Measurements from ENCODE around the gene IRF2. TPM values are rescaled to one million over a fixed set of nuclear protein-coding genes. Genes with fewer than 3 reads are reported as not detected.
A peak's percentile ranks its signal among the peaks of the same experiment; 100 is the strongest.
"Not testable (repeated sequence)": the region's sequence is repeated elsewhere in the genome, so short reads cannot be mapped to it uniquely, and the experiment has no call there.

IRF2 gene
- total and polyA plus RNA-seq, 4 donors = 16.4 to 65.8 (median 43.1) TPM

- Histone ChIP-seq H3K9me3 (ENCODE audit: control insufficient read depth in 4 of 4, insufficient read depth in 3 of 4, low read length in 3 of 4) (no peaks in the 10 kb centered on the region), H3K27ac (ENCODE audit: low read depth in 1 of 2, low read length in 1 of 2) (peak overlapping the region in 1 of 2 donors; percentile 34), H3K9ac (ENCODE audit: insufficient read depth in 1 of 2, low read length in 2 of 2) (no peak overlapping the region), H3K27me3 (ENCODE audit: control insufficient read depth in 3 of 3, insufficient read depth in 3 of 3, low read length in 2 of 3) (no peaks in the 10 kb centered on the region), H3K4me3 (no peak overlapping the region), H3K36me3 (ENCODE audit: control insufficient read depth in 4 of 4, insufficient read depth in 4 of 4, low read length in 4 of 4) (peaks cover under 1 to 12% (median 9%) of the 10 kb centered on the region in 4 donors), H3K4me1 (ENCODE audit: control insufficient read depth in 5 of 5, insufficient read depth in 5 of 5, low read length in 5 of 5) (peaks cover 14 to 46% (median 38%) of the 10 kb centered on the region in 5 donors)
- DNase-seq (no peak), ATAC-seq (ENCODE audit: insufficient read depth, low FRiP score) (no peak)
- 33 to 40% methylated on average over 8 of the region's 8 CpGs for WGBS, 2 donors
- no peak for TF ChIP-seq CTCF (IDR thresholded peaks at IDR 0.05; ENCODE audit: control extremely low read depth, extremely low read depth)
Observed at GRCh38 chr4:184383497-184384055, 90.8 kb downstream of the IRF2 start.

GRCh38 chr4:184382189-184382846, 92.0 kb downstream of the IRF2 start:
- ATAC-seq (ENCODE audit: insufficient read depth, low FRiP score) = no peak
- H3K4me1 ChIP-seq (ENCODE audit: control insufficient read depth in 5 of 5, insufficient read depth in 5 of 5, low read length in 5 of 5) = peaks cover 14 to 46% (median 38%) of the 10 kb centered on the region in 5 donors
- H3K9me3 ChIP-seq (ENCODE audit: control insufficient read depth in 4 of 4, insufficient read depth in 3 of 4, low read length in 3 of 4) = no peaks in the 10 kb centered on the region
- no peaks in the 10 kb centered on the region for H3K27me3 ChIP-seq (ENCODE audit: control insufficient read depth in 3 of 3, insufficient read depth in 3 of 3, low read length in 2 of 3)
- no peak for DNase-seq
- no peak overlapping the region for H3K9ac ChIP-seq (ENCODE audit: insufficient read depth in 1 of 2, low read length in 2 of 2)
- TF ChIP-seq CTCF (IDR thresholded peaks at IDR 0.05; ENCODE audit: control extremely low read depth, extremely low read depth) = no peak
- H3K36me3 ChIP-seq (ENCODE audit: control insufficient read depth in 4 of 4, insufficient read depth in 4 of 4, low read length in 4 of 4) = peaks cover 2 to 4% (median 3%) of the 10 kb centered on the region in 4 donors
- H3K27ac ChIP-seq (ENCODE audit: low read depth in 1 of 2, low read length in 1 of 2) = no peak overlapping the region
- no peak overlapping the region for H3K4me3 ChIP-seq
- WGBS, 2 donors = 14 to 23% methylated on average over 12 of the region's 12 CpGs

GRCh38 chr4:184380707-184381106, 93.6 kb downstream of the IRF2 start:
- no peak for TF ChIP-seq CTCF (IDR thresholded peaks at IDR 0.05; ENCODE audit: control extremely low read depth, extremely low read depth)
- H3K27ac ChIP-seq (ENCODE audit: low read depth in 1 of 2, low read length in 1 of 2) = no peak overlapping the region
- ATAC-seq (ENCODE audit: insufficient read depth, low FRiP score) = no peak
- H3K9ac ChIP-seq (ENCODE audit: insufficient read depth in 1 of 2, low read length in 2 of 2) = no peak overlapping the region
- peaks cover 0 to 3% (median 0%) of the 10 kb centered on the region in 4 donors for H3K36me3 ChIP-seq (ENCODE audit: control insufficient read depth in 4 of 4, insufficient read depth in 4 of 4, low read length in 4 of 4)
- H3K4me1 ChIP-seq (ENCODE audit: control insufficient read depth in 5 of 5, insufficient read depth in 5 of 5, low read length in 5 of 5) = peaks cover 10 to 39% (median 31%) of the 10 kb centered on the region in 5 donors
- DNase-seq = no peak
- 70 to 76% methylated on average over 4 of the region's 4 CpGs for WGBS, 2 donors
- H3K27me3 ChIP-seq (ENCODE audit: control insufficient read depth in 3 of 3, insufficient read depth in 3 of 3, low read length in 2 of 3) = no peaks in the 10 kb centered on the region
- H3K4me3 ChIP-seq = no peak overlapping the region
- no peaks in the 10 kb centered on the region for H3K9me3 ChIP-seq (ENCODE audit: control insufficient read depth in 4 of 4, insufficient read depth in 3 of 4, low read length in 3 of 4)

- H3K36me3 ChIP-seq (ENCODE audit: control insufficient read depth in 4 of 4, insufficient read depth in 4 of 4, low read length in 4 of 4); H3K4me3 ChIP-seq; H3K27ac ChIP-seq (ENCODE audit: low read depth in 1 of 2, low read length in 1 of 2); H3K27me3 ChIP-seq (ENCODE audit: control insufficient read depth in 3 of 3, insufficient read depth in 3 of 3, low read length in 2 of 3); ATAC-seq (ENCODE audit: insufficient read depth, low FRiP score); H3K9ac ChIP-seq (ENCODE audit: insufficient read depth in 1 of 2, low read length in 2 of 2); DNase-seq; H3K9me3 ChIP-seq (ENCODE audit: control insufficient read depth in 4 of 4, insufficient read depth in 3 of 4, low read length in 3 of 4): not testable (repeated sequence)
- WGBS, 2 donors = 88 to 93% methylated on average over 5 of the region's 5 CpGs
- H3K4me1 ChIP-seq (ENCODE audit: control insufficient read depth in 5 of 5, insufficient read depth in 5 of 5, low read length in 5 of 5) = peaks cover 10 to 34% (median 26%) of the 10 kb centered on the region in 5 donors
Observed at GRCh38 chr4:184380214-184380613, 94.1 kb downstream of the IRF2 start.
